Activated CD8-positive, alpha-beta memory T cell treated with anti-CD3 and anti-CD28 coated beads for 1 hour (primary cell): ENCODE results near the gene DCN.
"Not testable (repeated sequence)": the region's sequence is repeated elsewhere in the genome, so short reads cannot be mapped to it uniquely, and the experiment has no call there.

ENCODE experiments used
- DNase-seq, 2 donors: peaks; one replicate each; pipeline ENCODE4 v3.0.0-alpha.2; 2020; ENCODE audit warnings: low read depth in 1 of 2; ENCODE audit errors: extremely low read depth in 1 of 2

The DCN gene, protein sequence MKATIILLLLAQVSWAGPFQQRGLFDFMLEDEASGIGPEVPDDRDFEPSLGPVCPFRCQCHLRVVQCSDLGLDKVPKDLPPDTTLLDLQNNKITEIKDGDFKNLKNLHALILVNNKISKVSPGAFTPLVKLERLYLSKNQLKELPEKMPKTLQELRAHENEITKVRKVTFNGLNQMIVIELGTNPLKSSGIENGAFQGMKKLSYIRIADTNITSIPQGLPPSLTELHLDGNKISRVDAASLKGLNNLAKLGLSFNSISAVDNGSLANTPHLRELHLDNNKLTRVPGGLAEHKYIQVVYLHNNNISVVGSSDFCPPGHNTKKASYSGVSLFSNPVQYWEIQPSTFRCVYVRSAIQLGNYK

GRCh38 chr12:91182636-91183455, at the start of gene DCN:
DCN (minus strand) TSS chr12:91182817; CDS start chr12:91178552, 4,265 bp downstream.
- no peak for DNase-seq

DNA sequence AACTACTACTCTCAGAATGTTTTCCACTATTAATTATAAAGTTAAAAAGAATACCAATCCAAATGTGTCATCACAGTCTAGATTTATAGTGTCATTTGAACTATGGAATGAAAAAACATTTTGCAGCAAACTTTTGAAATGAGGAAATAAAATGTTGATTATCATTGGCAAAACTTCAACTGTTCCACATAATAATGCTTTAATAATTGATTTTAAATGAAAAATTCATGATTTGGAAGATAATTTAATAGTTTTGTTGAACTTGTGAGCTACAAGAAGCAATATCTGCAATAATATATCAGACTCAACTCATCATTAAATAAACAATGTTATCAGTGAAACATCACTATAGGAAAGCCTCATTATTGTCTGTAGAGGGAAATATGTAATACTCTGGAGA, 48.2 kb upstream of the DCN start:
- DNase-seq = no peak

- no peak for DNase-seq
Measured at GRCh38 chr12:91226951-91227350, 44.3 kb upstream of the DCN start.

DNA sequence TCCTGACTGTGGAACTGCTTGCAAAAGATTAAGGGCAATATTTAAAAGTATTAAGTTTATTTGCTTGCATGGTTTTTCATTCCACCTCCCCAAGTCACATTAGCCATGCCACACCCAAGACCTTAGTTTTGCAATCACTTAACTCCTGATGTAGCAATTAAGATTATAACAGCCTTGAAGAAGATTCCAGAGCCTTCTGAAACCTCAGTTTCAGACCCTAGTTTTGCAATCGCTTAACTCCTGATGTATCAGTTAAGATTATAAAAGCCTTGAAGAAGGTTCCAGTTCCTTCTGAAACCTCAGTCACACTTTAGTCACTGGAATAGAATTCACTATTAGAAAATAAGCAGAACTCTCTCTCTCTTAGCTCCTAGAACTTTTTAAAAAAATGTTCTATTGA, 42.7 kb upstream of the DCN start:
- DNase-seq = no peak

DNA sequence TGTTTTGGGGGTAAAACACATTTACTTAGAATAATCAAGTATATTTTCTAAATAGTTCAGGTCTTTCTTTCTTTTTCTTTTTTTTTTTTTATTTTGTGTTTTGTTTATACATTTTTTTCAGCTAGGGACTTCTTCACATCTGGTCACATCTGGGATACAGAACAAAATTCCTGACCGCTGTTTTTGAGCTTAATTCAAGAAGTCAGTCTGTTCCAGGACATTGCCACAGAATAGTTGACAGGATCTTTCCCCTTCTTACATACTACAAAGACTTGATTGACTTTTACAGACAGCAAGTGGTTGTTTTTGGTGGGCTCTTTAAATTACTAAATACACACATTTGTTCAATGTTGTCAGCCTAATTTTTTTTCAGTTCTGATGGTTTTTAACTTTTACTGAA, 41.8 kb upstream of the DCN start:
- no peak for DNase-seq

- no peak for DNase-seq
Measured at GRCh38 chr12:91222746-91223145, 40.1 kb upstream of the DCN start.

DNA sequence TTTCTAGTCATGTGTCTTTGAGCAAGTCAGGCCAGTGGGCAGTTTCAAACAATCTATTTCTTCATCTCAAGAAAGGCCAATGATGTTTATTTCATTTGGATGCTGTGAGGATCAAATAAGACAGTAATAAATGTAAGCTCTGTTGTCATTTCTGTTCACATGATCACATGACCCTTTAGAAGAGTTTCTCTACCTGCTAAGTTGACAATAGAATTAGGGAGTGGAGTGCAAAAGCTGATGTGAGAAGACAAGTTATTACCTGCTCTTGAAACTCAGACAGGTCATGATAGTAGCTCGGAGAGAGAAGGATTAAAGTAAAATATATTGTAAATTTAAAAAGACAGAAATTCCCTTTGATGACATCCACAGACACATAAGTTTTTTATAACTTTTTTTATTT, 37.3 kb upstream of the DCN start:
- no peak for DNase-seq

DNA sequence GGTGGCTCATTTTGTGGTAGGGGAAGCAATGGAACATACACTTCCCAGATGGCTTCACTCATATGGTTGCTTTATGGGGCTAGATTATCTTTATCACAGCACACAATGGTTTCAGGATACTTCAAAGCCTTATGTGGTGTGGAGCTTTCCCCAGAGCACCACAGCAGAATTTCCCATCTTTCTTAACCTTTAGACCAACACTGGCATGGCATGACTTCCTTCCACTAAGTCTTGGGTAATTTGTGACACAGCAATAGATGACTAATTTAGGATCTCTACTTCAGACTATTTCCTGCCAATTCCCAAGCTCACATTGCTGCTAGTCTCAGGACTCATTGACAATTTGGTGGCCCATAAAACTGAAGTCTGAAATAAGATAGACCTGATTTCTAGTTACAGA, 36.9 kb upstream of the DCN start:
- no peak for DNase-seq

GRCh38 chr12:91216871-91217270, 34.3 kb upstream of the DCN start:
- no peak for DNase-seq

- DNase-seq = no peak
Measured at GRCh38 chr12:91215940-91216454, 33.4 kb upstream of the DCN start.

- DNase-seq = no peak
Measured at GRCh38 chr12:91211866-91212265, 29.2 kb upstream of the DCN start.

GRCh38 chr12:91210618-91211017, 28.0 kb upstream of the DCN start:
- DNase-seq = no peak

DNA sequence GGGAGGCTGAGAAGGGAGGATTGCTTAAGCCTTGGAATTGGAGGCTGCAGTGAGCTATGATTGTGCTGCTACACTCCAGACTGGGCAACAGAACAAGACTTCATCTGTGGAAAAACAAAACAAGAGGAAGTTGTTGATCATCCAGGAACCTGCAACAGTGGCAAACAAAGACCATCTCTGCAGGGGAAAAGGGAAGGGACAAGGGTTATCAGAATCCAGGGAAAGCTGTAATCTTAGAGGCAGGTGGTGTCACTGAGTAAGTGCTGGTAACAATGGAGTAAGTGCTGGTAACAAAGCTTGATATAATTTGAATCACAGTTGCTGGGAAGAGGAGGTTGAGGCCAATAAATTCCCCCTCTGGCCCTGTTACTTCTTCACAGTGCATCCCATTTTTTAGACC, 27.5 kb upstream of the DCN start:
- no peak for DNase-seq

DNA sequence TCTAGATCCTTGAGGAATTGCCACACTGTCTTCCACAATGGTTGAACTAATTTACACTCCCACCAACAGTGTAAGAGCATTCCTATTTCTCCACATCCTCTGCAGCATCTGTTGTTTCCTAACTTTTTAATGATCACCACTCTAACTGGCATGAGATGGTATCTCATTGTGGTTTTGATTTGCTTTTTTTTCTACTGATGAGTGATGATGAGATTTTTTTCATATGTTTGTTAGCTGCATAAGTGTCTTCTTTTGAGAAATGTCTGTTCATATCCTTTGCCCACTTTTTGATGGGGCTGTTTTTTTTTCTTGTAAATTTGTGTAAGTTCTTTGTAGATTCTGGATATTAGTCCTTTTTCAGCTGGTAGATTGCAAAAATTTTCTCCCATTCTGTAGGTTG, 24.7 kb upstream of the DCN start:
- not testable (repeated sequence) for DNase-seq

GRCh38 chr12:91205811-91206210, 23.2 kb upstream of the DCN start:
- DNase-seq = no peak

DNA sequence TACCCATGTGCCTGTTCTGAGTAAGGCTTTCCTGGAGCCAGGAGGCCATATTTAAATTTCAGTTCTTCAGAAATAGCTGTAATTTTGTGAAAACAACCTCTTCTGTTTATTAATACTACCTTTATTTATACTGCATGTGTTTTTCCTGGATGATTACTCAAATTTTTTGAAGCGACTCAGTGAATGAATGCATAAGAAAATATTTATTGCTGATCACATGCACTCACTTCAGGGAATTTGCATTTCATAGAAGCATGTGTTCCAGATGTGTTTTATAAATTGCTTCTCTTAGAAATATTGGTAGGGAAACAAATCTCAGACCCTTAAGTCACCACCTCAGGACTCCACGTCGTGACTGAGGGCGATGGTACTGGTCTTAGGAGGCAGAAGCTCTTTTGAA, 21.8 kb upstream of the DCN start:
- DNase-seq = no peak

- no peak for DNase-seq
Measured at GRCh38 chr12:91203610-91204009, 21.0 kb upstream of the DCN start.

GRCh38 chr12:91202390-91202789, 19.8 kb upstream of the DCN start:
- DNase-seq = no peak

- no peak for DNase-seq
Measured at GRCh38 chr12:91196436-91196835, 13.8 kb upstream of the DCN start.

DNA sequence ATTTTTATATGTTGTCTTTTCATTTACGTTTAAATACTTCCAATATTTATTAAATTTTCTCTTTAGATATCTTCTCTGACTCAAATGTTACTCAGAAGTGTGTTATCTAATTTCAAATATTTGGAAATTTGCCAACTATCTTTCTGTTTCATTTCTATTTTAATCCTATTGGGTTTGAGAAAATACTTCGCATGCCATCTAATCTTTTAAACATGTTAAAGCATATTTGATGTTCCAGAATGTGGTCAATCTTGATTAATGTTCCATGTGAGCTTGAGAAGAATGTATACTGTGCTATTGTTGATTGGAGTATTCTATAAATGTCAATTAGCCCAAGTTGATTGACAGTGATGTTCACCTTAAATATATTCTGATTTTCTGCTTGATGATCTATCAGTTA, 11.9 kb upstream of the DCN start:
- no peak for DNase-seq

- DNase-seq = no peak
Measured at GRCh38 chr12:91191513-91192111, 9.0 kb upstream of the DCN start.

DNA sequence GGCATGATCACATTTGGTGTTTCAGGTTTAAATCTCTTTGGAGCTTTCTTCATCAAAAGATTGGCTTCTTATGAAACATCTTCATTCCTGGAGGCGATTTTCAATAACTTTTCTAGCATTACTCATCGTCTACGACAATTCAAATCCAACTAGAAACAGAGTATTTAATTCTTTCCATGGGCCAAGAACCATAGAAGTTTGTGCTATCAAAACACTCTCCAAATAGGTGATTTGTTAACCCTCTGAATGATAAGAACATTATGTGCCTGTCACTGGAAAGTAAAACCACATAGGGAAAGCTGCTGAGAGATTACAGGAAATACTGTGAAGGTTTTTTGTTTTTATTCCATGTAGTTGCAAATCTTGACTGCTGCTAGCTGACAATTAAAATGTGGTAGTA, 6.9 kb upstream of the DCN start:
- DNase-seq = no peak
